SK-N-MC (cell line): Measurements from ENCODE around the gene GRB10.
"Not testable (repeated sequence)": the region's sequence is repeated elsewhere in the genome, so short reads cannot be mapped to it uniquely, and the experiment has no call there.

ENCODE experiments used
- EZH2 ChIP-seq: fragments of 200-600 bp; sonication (generic); IDR thresholded peaks from one replicate; pipeline ENCODE4 v1.6.1; 2017; ENCODE audit warnings: antibody characterized with exemption
- POLR2AphosphoS5 ChIP-seq: IDR thresholded peaks from 2 replicates; pipeline ENCODE4 v1.6.1; 2012; ENCODE audit warnings: mild to moderate bottlenecking, low read depth, low read length, borderline replicate concordance

- not testable (repeated sequence) for TF ChIP-seq EZH2, POLR2AphosphoS5
These were observed 237.1 kb downstream of the GRB10 start for GRCh38 chr7:50545613-50546012.
